Glutamatergic neuron (in vitro differentiated cells): ENCODE data around the gene GALNS. TPM values are rescaled to one million over a fixed set of nuclear protein-coding genes. Genes with fewer than 3 reads are reported as not detected.
A peak's percentile ranks its signal among the peaks of the same experiment; 100 is the strongest.

ENCODE experiments used
- DNase-seq: peaks from one replicate; pipeline ENCODE4 v3.0.0; 2022
- H3K27ac Mint-ChIP-seq: one replicate; pipeline ENCODE4 v1.8.0; 2020; ENCODE audit warnings: mild to moderate bottlenecking, mixed read lengths, inconsistent platforms; ENCODE audit not compliant: unreplicated experiment
- H3K27me3 Mint-ChIP-seq: one replicate; pipeline ENCODE4 v1.8.0; 2020; ENCODE audit warnings: mild to moderate bottlenecking, moderate library complexity, mixed read lengths, inconsistent platforms; ENCODE audit not compliant: unreplicated experiment
- H3K36me3 Mint-ChIP-seq: one replicate; pipeline ENCODE4 v1.8.0; 2020; ENCODE audit warnings: mild to moderate bottlenecking, mixed read lengths, inconsistent platforms; ENCODE audit not compliant: unreplicated experiment
- H3K4me1 Mint-ChIP-seq: one replicate; pipeline ENCODE4 v1.8.0; 2020; ENCODE audit warnings: mild to moderate bottlenecking, low read depth, mixed read lengths, inconsistent platforms; ENCODE audit not compliant: unreplicated experiment
- H3K4me3 Mint-ChIP-seq: one replicate; pipeline ENCODE4 v1.8.0; 2020; ENCODE audit warnings: mild to moderate bottlenecking, mixed read lengths, inconsistent platforms; ENCODE audit not compliant: unreplicated experiment
- H3K9me3 Mint-ChIP-seq: one replicate; pipeline ENCODE4 v1.8.0; 2020; ENCODE audit warnings: mild to moderate bottlenecking, moderate library complexity, mixed read lengths, inconsistent platforms; ENCODE audit not compliant: unreplicated experiment
- CTCF ChIP-seq: fragments of 200-600 bp; sonication (generic); IDR thresholded peaks from one replicate; pipeline ENCODE4 v1.5.0; 2021; ENCODE audit not compliant: partially characterized antibody, unreplicated experiment
- total RNA-seq: library from RNA; stranded (reverse); fragmentation: NEBNext Ultra II Directional; extraction: Animal tissue kit (Norgen Biotek cat#: 25700); gene quantifications from one replicate; pipeline ENCODE4 v1.2.1, GENCODE V29; 2021; ENCODE audit not compliant: unreplicated experiment

The GALNS gene
- total RNA-seq, 1 donor from 2014 or later = 31.7 TPM

- no peak overlapping the region for H3K4me3 Mint-ChIP-seq
- no peaks in the 10 kb centered on the region for H3K36me3 Mint-ChIP-seq
- no peak overlapping the region for H3K27ac Mint-ChIP-seq
- peaks cover 19% of the 10 kb centered on the region for H3K4me1 Mint-ChIP-seq
- peaks cover 8% of the 10 kb centered on the region for H3K27me3 Mint-ChIP-seq
- peak; percentile 16 for DNase-seq
- no peak for TF ChIP-seq CTCF
- H3K9me3 Mint-ChIP-seq = peaks cover 2% of the 10 kb centered on the region
Observed at GRCh38 chr16:88780142-88781062, 76.3 kb downstream of the GALNS start.

GRCh38 chr16:88779406-88780141 is 77.2 kb downstream of the GALNS start:
- Mint-ChIP-seq H3K4me1 (peaks cover 19% of the 10 kb centered on the region), H3K4me3 (no peak overlapping the region), H3K36me3 (no peaks in the 10 kb centered on the region), H3K9me3 (peaks cover 2% of the 10 kb centered on the region), H3K27ac (no peak overlapping the region), H3K27me3 (peaks cover 8% of the 10 kb centered on the region)
- DNase-seq = peak; percentile 50
- TF ChIP-seq CTCF = no peak

- Mint-ChIP-seq H3K27ac (no peak overlapping the region), H3K4me1 (peaks cover 19% of the 10 kb centered on the region), H3K9me3 (peaks cover 2% of the 10 kb centered on the region), H3K4me3 (no peak overlapping the region), H3K27me3 (peaks cover 13% of the 10 kb centered on the region), H3K36me3 (no peaks in the 10 kb centered on the region)
- no peak for TF ChIP-seq CTCF
- DNase-seq = no peak
Observed at GRCh38 chr16:88778541-88779065, 78.1 kb downstream of the GALNS start.

GRCh38 chr16:88778271-88778525 is 78.5 kb downstream of the GALNS start:
- peaks cover 18% of the 10 kb centered on the region for H3K4me1 Mint-ChIP-seq

More at GRCh38 chr16:88778271-88778525, 78.5 kb downstream of the GALNS start:
- Mint-ChIP-seq H3K9me3 (peaks cover 4% of the 10 kb centered on the region), H3K36me3 (no peaks in the 10 kb centered on the region), H3K27ac (no peak overlapping the region), H3K4me3 (no peak overlapping the region), H3K27me3 (peaks cover 13% of the 10 kb centered on the region)
- no peak for DNase-seq
- no peak for TF ChIP-seq CTCF
